OCI-LY7 (cell line): ENCODE results near the gene KPNA4.

Experiments used
- CTCF ChIP-seq: fragments of 200-600 bp; sonication (generic); conservative IDR thresholded peaks from 2 replicates; pipeline ENCODE4 v1.5.1; 2014; ENCODE audit warnings: mild to moderate bottlenecking, antibody characterized with exemption, low read length, moderate library complexity, mixed read lengths
- EZH2phosphoT487 ChIP-seq: fragments of 200-600 bp; sonication (generic); IDR thresholded peaks from 2 replicates; pipeline ENCODE4 v1.6.1; 2018; ENCODE audit warnings: low read depth, borderline replicate concordance, mild to moderate bottlenecking, mixed run types, antibody characterized with exemption, low read length, moderate library complexity, mixed read lengths

- TF ChIP-seq CTCF (no peak), EZH2phosphoT487 (no peak)
Observed at GRCh38 chr3:160568989-160569388, 3.6 kb upstream of the KPNA4 start.
